Activated CD4-positive, alpha-beta T cell treated with anti-CD3 and anti-CD28 coated beads, Interleukin-2, Interleukin-4, amounts not matched to agents 100 ng/mL and 50 ng/mL, durations not matched to agents 16 hours and 8 hours (primary cell): ENCODE measurements around the gene KIF26A.

Experiments
- DNase-seq: peaks from one replicate; pipeline ENCODE4 v3.0.0-alpha.2; 2020; ENCODE audit warnings: low spot score

Gene KIF26A

DNA sequence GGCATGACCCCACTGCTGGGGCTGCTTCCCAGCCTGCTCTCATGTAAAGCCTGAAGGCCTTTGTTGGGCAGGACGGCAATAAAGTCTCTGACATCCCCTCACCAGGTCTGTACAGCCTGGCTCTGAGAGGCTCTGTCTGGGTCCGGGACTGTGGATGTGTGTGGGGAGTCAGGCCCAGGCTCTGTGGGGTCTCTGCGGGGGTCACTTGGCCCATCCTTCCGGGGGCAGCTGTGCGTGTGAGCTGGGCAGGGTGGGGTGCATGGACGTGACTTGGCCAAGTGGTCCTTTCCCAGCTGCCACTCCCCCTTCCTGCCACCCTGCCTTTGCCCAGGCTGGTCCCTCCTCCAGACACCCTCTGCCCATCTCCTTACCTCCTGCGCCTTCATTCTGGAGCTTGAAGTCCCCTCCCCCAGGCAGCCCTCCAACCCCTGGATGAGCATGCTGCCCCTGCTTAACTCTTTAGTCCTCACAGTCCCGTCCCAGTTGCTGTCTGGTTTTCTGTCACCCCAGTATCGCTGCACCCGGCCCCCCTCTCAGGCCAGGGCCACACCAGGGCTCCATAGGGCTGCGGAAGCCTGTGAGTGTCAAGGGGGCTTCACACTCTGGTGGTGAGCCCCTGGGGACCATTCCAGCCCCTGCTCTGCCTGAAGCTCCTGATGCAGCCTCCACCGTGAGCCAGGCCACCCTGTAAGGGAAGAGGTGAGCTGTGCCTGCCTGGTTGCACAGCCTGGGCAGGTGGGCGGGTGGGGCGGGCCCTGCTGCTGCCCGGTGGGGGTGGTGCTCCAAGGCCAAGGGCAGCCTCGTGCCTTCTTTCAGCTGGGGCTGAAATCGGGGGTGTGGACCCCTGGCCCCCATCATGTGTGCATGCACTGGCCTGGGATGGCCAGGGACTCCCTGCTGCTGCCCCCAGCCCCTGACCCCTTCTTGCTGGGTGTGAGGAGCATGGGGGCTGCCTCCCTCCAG, 25.5 kb upstream of the KIF26A start:
- no peak for DNase-seq

DNA sequence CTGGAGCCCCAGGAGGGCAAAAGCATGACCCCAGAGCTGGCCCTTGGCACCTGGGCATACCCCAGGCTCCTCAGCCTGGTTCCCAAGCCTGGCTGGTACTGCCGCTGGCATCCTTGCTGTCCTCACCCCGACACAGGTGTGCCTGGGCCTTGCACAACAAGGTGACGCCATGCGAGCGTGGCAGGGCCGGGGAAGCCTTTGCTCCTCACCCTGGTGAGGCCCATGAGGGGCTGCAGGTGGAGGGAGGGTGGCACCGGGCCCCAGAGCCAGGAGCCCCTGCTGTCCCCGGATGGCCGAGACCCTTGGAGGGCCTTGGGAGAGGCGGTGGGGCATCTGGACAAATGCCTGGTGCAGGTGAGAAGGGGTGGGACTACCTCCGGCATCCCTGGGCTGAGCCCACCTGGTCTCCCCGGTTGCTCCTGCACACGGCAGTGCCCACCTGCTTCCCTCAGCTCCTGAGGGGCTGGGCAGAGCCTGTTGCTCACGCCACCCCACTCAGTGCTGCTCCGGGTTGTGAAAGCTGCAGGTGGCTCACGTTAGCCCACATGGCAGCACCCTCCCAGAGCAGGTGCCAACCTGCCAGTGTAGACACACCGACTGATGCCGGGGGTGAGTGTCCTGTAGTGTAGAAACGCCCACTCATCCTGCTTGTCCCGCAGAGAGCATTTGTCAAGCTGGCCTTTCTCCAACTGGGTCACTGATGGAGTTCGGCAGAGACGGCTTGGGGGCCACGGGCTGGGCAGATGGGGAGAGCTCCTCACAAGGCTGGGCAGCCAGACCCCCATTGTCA, 24.6 kb upstream of the KIF26A start:
- DNase-seq, result no peak

- DNase-seq, result no peak
Observed at GRCh38 chr14:104114421-104115130, 23.8 kb upstream of the KIF26A start.

- DNase-seq, result no peak
Observed at GRCh38 chr14:104115131-104115600, 23.2 kb upstream of the KIF26A start.

- DNase-seq, result no peak
Observed at GRCh38 chr14:104115691-104116287, 22.6 kb upstream of the KIF26A start.

- DNase-seq, result no peak
Observed at GRCh38 chr14:104116288-104116755, 22.1 kb upstream of the KIF26A start.

DNA sequence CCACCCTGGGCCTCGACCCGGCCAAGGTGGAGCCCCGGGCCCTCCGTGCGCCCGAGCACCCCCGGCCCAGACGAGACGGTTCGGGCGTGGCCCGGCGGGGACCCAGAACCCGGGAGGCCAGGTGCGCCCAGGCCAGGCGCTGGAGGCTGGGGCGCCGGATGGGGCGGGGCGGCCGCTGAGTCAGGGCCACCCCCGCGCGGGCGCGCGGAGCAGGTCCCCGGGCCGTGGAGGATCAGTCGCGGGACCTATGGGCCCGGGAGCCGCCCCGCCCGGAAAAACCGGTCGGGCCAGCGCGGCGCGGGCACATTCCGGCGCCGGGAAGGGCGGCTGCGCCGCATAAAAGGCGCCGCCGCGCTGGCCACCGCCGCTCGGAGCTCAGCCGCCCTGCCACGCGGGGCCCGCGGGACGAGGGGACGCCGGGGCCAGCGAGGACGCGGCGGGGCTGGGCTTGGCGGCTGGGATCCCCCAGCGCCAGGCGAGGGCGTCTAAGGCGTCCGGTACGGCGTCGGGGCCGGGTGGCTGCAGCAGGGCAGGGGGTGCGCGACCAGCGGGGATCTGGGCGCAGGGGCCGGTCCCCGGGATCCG, 21.5 kb upstream of the KIF26A start:
- no peak for DNase-seq

DNA sequence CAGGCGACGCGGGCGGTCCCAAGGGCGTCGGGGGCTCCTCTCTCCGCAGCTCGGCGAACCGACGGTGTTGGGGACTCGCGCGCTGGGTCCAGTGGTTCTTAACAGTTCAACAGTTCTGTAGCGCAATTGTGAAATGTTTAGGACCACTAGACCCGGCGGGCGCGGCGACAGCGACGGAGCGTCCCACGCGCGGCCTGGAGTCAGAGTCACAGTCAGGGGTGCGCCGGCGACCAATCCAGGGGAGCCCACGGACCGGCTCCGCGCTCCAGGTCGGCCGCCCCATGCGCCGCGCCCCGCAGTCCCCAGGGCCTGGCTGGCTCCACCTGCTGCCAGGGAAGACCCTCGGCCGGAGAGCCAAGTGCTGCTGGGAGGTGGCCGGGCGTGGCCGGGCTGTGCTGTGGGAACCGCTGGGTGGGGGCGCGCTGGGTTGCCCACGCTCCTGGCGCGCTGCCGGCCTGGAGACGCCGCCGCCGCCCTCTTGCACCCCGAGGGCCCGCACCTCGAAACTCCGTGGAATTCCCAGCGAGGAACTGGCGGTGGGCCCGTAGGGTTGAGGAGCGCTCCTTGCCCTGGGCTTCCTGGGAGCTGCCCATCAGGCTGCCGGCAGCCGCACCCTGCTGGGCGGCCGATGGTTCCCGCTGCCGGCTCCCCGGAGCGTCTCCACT, 20.9 kb upstream of the KIF26A start:
- no peak for DNase-seq

GRCh38 chr14:104118006-104118844, 20.2 kb upstream of the KIF26A start:
- DNase-seq, result no peak

DNA sequence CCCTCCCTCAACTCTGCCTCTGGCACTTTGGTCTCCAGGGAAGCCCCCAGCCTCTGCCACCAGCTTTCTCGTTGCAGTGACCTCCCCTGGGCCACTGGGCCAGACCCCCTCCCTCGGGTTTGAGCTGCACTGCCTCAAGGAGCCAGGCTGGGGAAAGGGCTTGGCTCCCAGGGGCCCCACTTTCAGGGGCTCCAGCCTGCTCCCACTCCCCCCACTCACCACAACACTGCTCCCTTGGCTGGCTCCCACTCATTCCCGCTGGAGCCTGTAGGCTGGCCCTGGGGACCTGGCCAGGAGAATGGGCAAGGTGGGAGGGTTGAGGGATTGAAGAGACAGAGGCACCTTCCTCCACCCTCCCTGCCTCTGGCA, 19.3 kb upstream of the KIF26A start:
- no peak for DNase-seq

DNA sequence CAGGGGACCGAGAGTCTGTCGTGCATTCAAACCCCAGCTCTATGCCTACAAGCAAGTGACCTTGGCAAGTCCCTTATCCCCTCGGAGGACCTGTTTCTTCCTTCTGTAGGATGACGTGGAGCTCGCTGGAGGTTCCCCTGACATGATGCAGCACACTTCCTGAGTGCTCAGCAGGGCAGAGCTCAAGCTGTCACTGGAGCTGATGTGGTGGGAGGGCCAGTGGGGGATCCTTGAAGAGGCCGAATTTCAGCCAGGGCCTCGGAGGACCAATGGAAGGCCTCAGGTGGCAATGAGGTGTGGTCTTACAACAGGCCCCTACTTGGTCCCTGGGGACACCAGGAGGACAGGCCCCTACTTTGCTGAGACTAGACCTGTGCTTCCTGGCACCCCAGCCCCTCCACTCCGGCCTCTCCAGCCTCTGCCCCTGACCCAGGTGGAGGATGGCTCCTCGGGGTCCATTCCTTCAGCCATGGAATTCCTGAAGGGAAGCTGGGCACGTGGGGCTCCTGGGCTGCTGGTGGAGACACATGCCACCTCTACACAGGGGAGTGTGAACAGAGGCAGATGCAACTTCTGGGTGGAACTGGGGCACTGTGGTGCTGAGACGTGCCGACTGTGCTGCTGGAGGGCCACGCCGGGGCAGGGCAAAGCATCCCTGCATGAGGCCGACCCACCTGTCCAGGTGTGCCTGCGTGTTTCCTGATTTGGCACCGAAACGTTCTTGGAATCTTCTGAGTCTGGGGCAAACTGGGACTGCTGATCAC, 18.7 kb upstream of the KIF26A start:
- DNase-seq, result no peak

DNA sequence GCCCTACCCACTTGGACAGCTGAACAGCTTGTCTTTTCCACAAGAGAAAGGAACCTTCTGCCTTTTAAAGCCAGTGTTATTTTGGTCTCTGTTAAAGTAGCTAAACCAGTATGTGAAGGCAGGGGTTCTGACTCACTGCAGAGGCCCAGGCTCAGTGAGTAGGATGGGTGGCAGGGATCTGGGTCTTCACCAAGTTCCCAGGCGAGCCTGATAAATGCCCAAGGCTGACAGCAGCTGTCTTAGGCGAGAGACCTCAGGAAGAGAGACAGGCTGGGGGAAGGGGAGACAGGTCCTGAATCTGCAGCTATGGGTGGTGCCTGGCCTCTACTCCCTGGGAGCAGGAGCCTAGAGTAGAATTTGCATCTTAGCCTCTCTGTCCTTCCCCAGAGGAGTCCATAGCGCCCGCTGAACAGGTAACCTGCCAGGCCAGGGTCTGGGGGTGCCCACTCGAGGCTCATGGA, 18.1 kb upstream of the KIF26A start:
- DNase-seq, result no peak

GRCh38 chr14:104121142-104121541, 17.2 kb upstream of the KIF26A start:
- DNase-seq, result no peak

- no peak for DNase-seq
Observed at GRCh38 chr14:104123879-104124278, 14.5 kb upstream of the KIF26A start.

DNA sequence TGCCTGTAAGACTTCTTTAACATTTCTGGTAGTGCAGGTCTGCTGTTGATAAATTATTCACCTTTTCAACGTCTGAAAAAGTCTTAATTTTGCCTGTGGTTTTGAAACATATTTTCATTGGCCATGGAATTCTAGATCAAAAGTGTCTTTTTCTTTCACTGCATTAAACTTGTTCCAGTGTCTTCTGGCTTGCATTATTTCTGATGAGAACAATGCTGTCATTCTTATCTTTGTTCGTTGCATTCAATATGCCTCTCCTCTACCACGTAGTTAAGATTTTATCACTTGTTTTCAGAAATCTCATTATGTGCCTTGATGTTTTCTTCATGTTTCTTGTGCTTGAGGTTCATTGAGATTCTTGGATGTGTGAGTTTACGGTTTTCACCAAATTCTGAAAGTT, 13.4 kb upstream of the KIF26A start:
- no peak for DNase-seq

DNA sequence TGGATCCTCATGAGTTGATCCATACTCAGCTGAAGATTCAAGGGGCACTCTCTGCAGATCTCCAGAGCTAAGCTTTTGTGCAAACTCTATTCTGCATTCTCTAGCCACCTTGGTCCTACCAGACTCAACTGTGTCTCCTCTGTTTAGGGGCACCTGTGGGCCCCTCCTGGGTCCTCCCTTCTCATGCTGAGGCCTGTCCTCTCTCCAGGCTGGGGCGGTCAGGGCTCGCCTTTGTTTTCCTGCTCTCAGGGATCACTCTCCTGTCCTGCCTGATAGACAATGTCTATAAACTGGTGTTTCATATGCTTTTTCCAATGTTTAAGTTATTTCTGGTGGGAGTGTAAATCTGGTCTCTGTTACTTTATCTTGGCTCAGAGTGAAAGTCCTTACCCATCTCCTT, 11.6 kb upstream of the KIF26A start:
- DNase-seq, result no peak

DNA sequence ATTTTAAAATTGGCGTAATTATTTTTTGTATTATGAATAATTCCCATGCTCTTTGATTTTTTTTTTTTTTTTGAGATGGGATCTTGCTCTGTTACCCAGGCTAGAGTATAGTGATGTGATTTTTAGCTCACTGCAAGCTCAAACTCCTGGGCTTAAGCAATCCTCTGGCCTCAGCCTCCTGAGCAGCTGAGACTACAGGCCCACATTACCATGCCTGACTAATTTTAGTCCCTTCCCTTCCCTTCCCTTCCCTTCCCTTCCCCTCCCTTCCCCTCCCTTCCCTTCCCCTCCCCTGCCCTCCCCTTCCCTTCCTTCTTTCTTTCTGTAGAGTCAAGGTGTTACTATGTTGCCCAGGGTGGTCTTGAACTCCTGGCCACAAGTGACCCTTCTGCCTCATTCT, 9.4 kb upstream of the KIF26A start:
- DNase-seq, result no peak

DNA sequence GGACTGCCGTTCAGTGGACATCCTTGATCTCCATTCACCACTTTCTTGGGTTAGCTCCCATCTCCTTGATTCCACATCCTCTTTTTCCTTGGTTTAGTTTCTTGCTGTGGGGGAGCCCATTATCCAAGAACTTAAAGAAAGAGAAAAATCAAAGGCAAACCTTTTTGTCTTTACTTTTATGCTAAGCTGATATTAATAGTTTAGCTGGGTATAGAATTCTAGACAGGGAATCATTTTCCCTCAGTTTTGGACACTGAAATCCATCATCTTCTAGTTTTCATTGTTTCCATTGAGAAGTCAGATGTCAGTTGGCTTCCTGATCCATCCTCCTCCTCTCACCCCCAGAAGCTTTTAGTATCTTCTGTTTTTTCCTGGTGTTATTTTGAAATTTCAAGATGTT, 8.8 kb upstream of the KIF26A start:
- no peak for DNase-seq

- DNase-seq, result peak; percentile 22
Observed at GRCh38 chr14:104130974-104131651, 7.3 kb upstream of the KIF26A start.
